Neutrophil (primary cell): ENCODE data around the gene HOXA4.
A peak's percentile ranks its signal among the peaks of the same experiment; 100 is the strongest.

ENCODE experiments used
- H3K27ac ChIP-seq: fragments of 200-600 bp; sonication (generic); 2 replicates; pipeline ENCODE4 v1.5.1; 2016; ENCODE audit warnings: mild to moderate bottlenecking, moderate library complexity
- H3K27me3 ChIP-seq: fragments of 200-600 bp; sonication (generic); 2 replicates; pipeline ENCODE4 v1.6.0; 2016; ENCODE audit warnings: mild to moderate bottlenecking
- H3K36me3 ChIP-seq: fragments of 200-600 bp; sonication (generic); 2 replicates; pipeline ENCODE4 v1.5.1; 2017
- H3K4me1 ChIP-seq, 2 experiments: fragments of 200-600 bp in 1 of 2; sonication (generic) in 1 of 2; 1 replicate in 1 of 2; 2 replicates in 1 of 2; pipeline versions ENCODE4 v1.5.1 to v1.6.1; 2013 to 2016; ENCODE audit warnings: low read depth in 1 of 2, low read length in 1 of 2, mild to moderate bottlenecking in 1 of 2, moderate library complexity in 1 of 2; ENCODE audit not compliant: control insufficient read depth in 1 of 2, insufficient read depth in 1 of 2
- H3K4me3 ChIP-seq, 2 experiments: fragments of 200-600 bp in 1 of 2; sonication (generic) in 1 of 2; 1 replicate in 1 of 2; 2 replicates in 1 of 2; pipeline ENCODE4 v1.5.1; 2013 to 2016; ENCODE audit warnings: low read depth in 1 of 2, low read length in 1 of 2, mild to moderate bottlenecking in 1 of 2, moderate library complexity in 1 of 2
- H3K9me3 ChIP-seq: fragments of 200-600 bp; sonication (generic); 2 replicates; pipeline ENCODE4 v1.5.1; 2016
- CTCF ChIP-seq: fragments of 200-600 bp; sonication (generic); IDR thresholded peaks from 2 replicates; pipeline ENCODE4 v1.5.1; 2016; ENCODE audit warnings: antibody characterized with exemption

HOXA4 gene

GRCh38 chr7:27124096-27124901, 6.3 kb downstream of the HOXA4 start:
- Histone ChIP-seq H3K27ac (no peak overlapping the region), H3K9me3 (no peaks in the 10 kb centered on the region), H3K4me3 (no peak overlapping the region), H3K4me1 (peaks cover 0 to 11% of the 10 kb centered on the region in 2 experiments), H3K36me3 (no peaks in the 10 kb centered on the region), H3K27me3 (peaks cover 42% of the 10 kb centered on the region)
- no peak for TF ChIP-seq CTCF

GRCh38 chr7:27123477-27124053, 7.0 kb downstream of the HOXA4 start:
- peaks cover 35% of the 10 kb centered on the region for H3K27me3 ChIP-seq
- no peak for TF ChIP-seq CTCF
- no peaks in the 10 kb centered on the region for H3K9me3 ChIP-seq
- no peak overlapping the region for H3K4me3 ChIP-seq
- H3K36me3 ChIP-seq = no peaks in the 10 kb centered on the region
- H3K27ac ChIP-seq = no peak overlapping the region
- peaks cover 0 to 11% of the 10 kb centered on the region in 2 experiments for H3K4me1 ChIP-seq

DNA sequence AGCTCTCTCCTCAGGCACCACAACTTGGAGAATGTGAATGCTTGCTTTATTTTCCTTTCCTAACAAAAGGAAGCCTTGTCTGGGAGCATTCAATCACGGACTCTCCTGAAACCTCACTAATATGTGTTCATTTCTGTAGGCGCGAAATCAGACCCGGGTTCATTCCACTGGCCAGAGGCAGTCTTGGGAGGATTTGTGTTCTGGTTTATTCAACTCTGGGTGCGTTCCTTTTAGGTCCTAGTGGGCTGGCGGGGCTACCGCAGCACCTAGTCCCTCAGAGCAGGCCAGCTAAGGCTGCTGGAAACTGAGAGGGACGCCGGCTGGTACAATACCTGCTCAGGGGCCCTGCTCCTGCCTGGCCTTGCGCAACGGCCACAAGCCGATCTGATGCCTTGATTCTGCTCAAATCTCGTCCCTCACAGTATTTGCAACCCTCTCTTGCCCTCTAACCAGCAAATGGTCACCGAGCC, 7.5 kb downstream of the HOXA4 start:
- H3K4me3 ChIP-seq = no peak overlapping the region
- peaks cover 30% of the 10 kb centered on the region for H3K27me3 ChIP-seq
- H3K4me1 ChIP-seq = peaks cover 0 to 11% of the 10 kb centered on the region in 2 experiments
- H3K27ac ChIP-seq = peak overlapping the region; percentile 19
- no peak for TF ChIP-seq CTCF
- H3K36me3 ChIP-seq = no peaks in the 10 kb centered on the region
- no peaks in the 10 kb centered on the region for H3K9me3 ChIP-seq

GRCh38 chr7:27122077-27122910, 8.3 kb downstream of the HOXA4 start:
- Histone ChIP-seq H3K4me3 (no peak overlapping the region), H3K27me3 (peaks cover 23% of the 10 kb centered on the region), H3K36me3 (no peaks in the 10 kb centered on the region), H3K9me3 (no peaks in the 10 kb centered on the region), H3K27ac (no peak overlapping the region), H3K4me1 (peaks cover 0 to 11% of the 10 kb centered on the region in 2 experiments)
- no peak for TF ChIP-seq CTCF

DNA sequence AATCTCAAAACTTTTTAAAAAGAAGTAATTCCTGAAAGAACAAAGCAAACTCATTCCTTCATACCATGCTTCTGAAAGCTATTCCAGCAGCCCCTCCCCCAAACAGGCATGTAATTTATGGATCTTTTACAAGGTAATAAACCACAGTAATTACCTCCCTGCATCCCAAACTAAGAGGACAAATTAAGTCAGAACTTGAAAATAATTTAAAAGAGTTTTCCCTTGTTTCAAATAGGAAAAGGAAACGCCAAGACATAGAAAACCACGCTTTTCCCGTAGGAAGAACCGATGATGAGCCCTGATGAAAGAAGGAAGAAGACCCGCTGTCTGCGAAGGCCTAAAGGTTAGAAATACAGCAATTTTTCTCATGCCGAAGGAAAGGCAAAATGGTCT, 8.9 kb downstream of the HOXA4 start:
- H3K27ac ChIP-seq = no peak overlapping the region
- H3K36me3 ChIP-seq = no peaks in the 10 kb centered on the region
- H3K4me3 ChIP-seq = no peak overlapping the region
- H3K27me3 ChIP-seq = peaks cover 17% of the 10 kb centered on the region
- H3K9me3 ChIP-seq = no peaks in the 10 kb centered on the region
- H3K4me1 ChIP-seq = peaks cover 0 to 11% of the 10 kb centered on the region in 2 experiments
- TF ChIP-seq CTCF = no peak
